ENCODE data around the gene ARPIN. TPM values are rescaled to one million over a fixed set of nuclear protein-coding genes. Genes with fewer than 3 reads are reported as not detected.
"Not testable (repeated sequence)": the region's sequence is repeated elsewhere in the genome, so short reads cannot be mapped to it uniquely, and the experiment has no call there.

The ARPIN gene
- total RNA-seq, 1 experiment from 2014 or later, result 8.8 TPM

DNA sequence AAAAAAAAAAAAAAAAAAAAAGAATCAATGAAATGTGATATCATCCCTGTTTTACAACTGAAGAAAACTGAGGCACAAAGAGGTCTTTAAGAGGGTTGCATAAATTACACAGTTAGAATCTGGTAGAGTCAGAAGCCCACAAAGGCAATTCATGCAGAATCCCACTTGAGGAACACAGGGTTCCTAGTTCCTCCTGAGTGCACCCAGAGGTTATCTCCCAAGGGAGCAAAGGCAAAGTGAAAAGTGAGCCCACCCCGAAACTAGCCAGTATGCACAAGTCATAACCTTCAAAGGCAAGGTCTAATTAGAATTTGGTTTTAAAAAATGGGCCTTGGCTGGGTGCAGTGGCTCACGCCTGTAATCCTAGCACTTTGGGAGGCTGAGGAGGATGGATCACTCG lies 56.8 kb downstream of the ARPIN start:
- TF ChIP-seq, protein P1, sequence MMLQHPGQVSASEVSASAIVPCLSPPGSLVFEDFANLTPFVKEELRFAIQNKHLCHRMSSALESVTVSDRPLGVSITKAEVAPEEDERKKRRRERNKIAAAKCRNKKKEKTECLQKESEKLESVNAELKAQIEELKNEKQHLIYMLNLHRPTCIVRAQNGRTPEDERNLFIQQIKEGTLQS (IDR thresholded peaks at IDR 0.05), result no peak
- TF ChIP-seq POLR2AphosphoS5 (IDR thresholded peaks at IDR 0.05; ENCODE audit: low read depth, low read length), result no peak
- RAD21 ChIA-PET (ENCODE audit: low non-redundant PET in 1 of 2, low total read pairs in 2 of 2, uncharacterized antibody in 2 of 2, unreplicated experiment in 2 of 2), result no interaction called here
- BruUV-seq (replicated peaks), result no TSS peak

DNA sequence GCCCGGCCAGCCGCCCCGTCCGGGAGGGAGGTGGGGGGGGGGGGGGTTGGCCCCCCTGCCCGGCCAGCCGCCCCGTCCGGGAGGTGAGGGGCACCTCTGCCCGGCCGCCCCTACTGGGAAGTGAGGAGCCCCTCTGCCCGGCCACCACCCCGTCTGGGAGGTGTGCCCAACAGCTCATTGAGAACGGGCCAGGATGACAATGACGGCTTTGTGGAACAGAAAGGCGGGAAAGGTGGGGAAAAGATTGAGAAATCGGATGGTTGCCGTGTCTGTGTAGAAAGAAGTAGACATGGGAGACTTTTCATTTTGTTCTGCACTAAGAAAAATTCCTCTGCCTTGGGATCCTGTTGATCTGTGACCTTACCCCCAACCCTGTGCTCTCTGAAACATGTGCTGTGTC lies 57.9 kb downstream of the ARPIN start:
- H3K79me2 ChIP-seq (ENCODE audit: insufficient read depth, low read length); RAD21 ChIA-PET (ENCODE audit: low non-redundant PET in 1 of 2, low total read pairs in 2 of 2, uncharacterized antibody in 2 of 2, unreplicated experiment in 2 of 2); intact Hi-C loops (cut with micrococcal nuclease); H3K4me2 ChIP-seq (ENCODE audit: low read length); H4K20me1 ChIP-seq (ENCODE audit: insufficient read depth); BruUV-seq (replicated peaks); H3K4me3 ChIP-seq (replicated peaks in 1 of 2; ENCODE audit: low read depth in 1 of 2, low read length in 2 of 2); H2AFZ ChIP-seq (ENCODE audit: low read depth, low read length, poor library complexity, severe bottlenecking); H3K36me3 ChIP-seq (ENCODE audit: control insufficient read depth in 1 of 2, insufficient read depth in 2 of 2, low read length in 2 of 2); CTCF ChIA-PET; H3K27ac ChIP-seq (ENCODE audit: low read depth, low read length); H3K27me3 ChIP-seq (ENCODE audit: insufficient read depth, low read length); H3K9me3 ChIP-seq (ENCODE audit: control insufficient read depth in 1 of 2, insufficient read depth in 1 of 2, low read depth in 1 of 2, low read length in 2 of 2); ATAC-seq; DNase-seq (ENCODE audit: low read depth, low spot score); H3K9me2 ChIP-seq (ENCODE audit: insufficient read depth); H3K9ac ChIP-seq (ENCODE audit: low read length); POLR2A ChIA-PET: not testable (repeated sequence)
- peaks cover 6 to 31% of the 10 kb centered on the region in 2 experiments for H3K4me1 ChIP-seq (ENCODE audit: control insufficient read depth in 1 of 2, insufficient read depth in 2 of 2, low read length in 2 of 2)

More for the DNA sequence above, 56.8 kb downstream of the ARPIN start:
- Histone ChIP-seq H3K79me2 (ENCODE audit: insufficient read depth, low read length) (no peaks in the 10 kb centered on the region), H3K9me3 (ENCODE audit: control insufficient read depth in 1 of 2, insufficient read depth in 1 of 2, low read depth in 1 of 2, low read length in 2 of 2) (no peaks in the 10 kb centered on the region), H2AFZ (ENCODE audit: low read depth, low read length, poor library complexity, severe bottlenecking) (no peak overlapping the region), H3K36me3 (ENCODE audit: control insufficient read depth in 1 of 2, insufficient read depth in 2 of 2, low read length in 2 of 2) (peaks cover 6 to 13% of the 10 kb centered on the region in 2 experiments; a peak in 3 of 4 replicates), H3K9me2 (ENCODE audit: insufficient read depth) (no peaks in the 10 kb centered on the region), H3K4me3 (replicated peaks in 1 of 2; ENCODE audit: low read depth in 1 of 2, low read length in 2 of 2) (no peak overlapping the region), H3K9ac (ENCODE audit: low read length) (no peak overlapping the region), H3K4me1 (ENCODE audit: control insufficient read depth in 1 of 2, insufficient read depth in 2 of 2, low read length in 2 of 2) (peaks cover 6 to 20% of the 10 kb centered on the region in 2 experiments), H3K4me2 (ENCODE audit: low read length) (no peak overlapping the region), H4K20me1 (ENCODE audit: insufficient read depth) (no peaks in the 10 kb centered on the region), H3K27me3 (ENCODE audit: insufficient read depth, low read length) (no peaks in the 10 kb centered on the region), H3K27ac (ENCODE audit: low read depth, low read length) (no peak overlapping the region)
- ATAC-seq, result no peak
- ChIA-PET CTCF (no interaction called here), POLR2A (no interaction called here)
- intact Hi-C loops (cut with micrococcal nuclease), result no loop called here
- DNase-seq (ENCODE audit: low read depth, low spot score), result no peak
